ENCODE results near the gene ANKRA2. TPM values are rescaled to one million over a fixed set of nuclear protein-coding genes. Genes with fewer than 3 reads are reported as not detected.

Gene ANKRA2
- total RNA-seq, 1 donor = 19.9 TPM

GRCh38 chr5:73587923-73588322 lies 22.5 kb upstream of the ANKRA2 start:
- no peak for TF ChIP-seq CTCF (IDR thresholded peaks at IDR 0.05; ENCODE audit: insufficient read depth, low read depth, low read length)
- H3K4me3 ChIP-seq (ENCODE audit: low read depth, low read length) = no peak overlapping the region
- DNase-seq (ENCODE audit: low read depth) = no peak

GRCh38 chr5:73582285-73583145 lies 17.1 kb upstream of the ANKRA2 start:
- no peak for TF ChIP-seq CTCF (IDR thresholded peaks at IDR 0.05; ENCODE audit: insufficient read depth, low read depth, low read length)
- DNase-seq (ENCODE audit: low read depth) = no peak
- H3K4me3 ChIP-seq (ENCODE audit: low read depth, low read length) = no peak overlapping the region

- no peak for TF ChIP-seq CTCF (IDR thresholded peaks at IDR 0.05; ENCODE audit: insufficient read depth, low read depth, low read length)
- H3K4me3 ChIP-seq (ENCODE audit: low read depth, low read length) = peak overlapping the region; percentile 94
- DNase-seq (ENCODE audit: low read depth) = no peak
These were observed 619 bp upstream of the ANKRA2 start for GRCh38 chr5:73565969-73566547.

GRCh38 chr5:73564675-73565074 lies 764 bp downstream of the ANKRA2 start:
- DNase-seq (ENCODE audit: low read depth) = peak; percentile 39
- H3K4me3 ChIP-seq (ENCODE audit: low read depth, low read length) = peak overlapping the region; percentile 94
- no peak for TF ChIP-seq CTCF (IDR thresholded peaks at IDR 0.05; ENCODE audit: insufficient read depth, low read depth, low read length)

- peak overlapping the region; percentile 94 for H3K4me3 ChIP-seq (ENCODE audit: low read depth, low read length)
- TF ChIP-seq CTCF (IDR thresholded peaks at IDR 0.05; ENCODE audit: insufficient read depth, low read depth, low read length) = no peak
- DNase-seq (ENCODE audit: low read depth) = peak; percentile 14
These were observed 1.4 kb downstream of the ANKRA2 start for GRCh38 chr5:73564018-73564417.

GRCh38 chr5:73558950-73559349 lies 6.5 kb downstream of the ANKRA2 start:
- TF ChIP-seq CTCF (IDR thresholded peaks at IDR 0.05; ENCODE audit: insufficient read depth, low read depth, low read length) = no peak
- H3K4me3 ChIP-seq (ENCODE audit: low read depth, low read length) = no peak overlapping the region
- DNase-seq (ENCODE audit: low read depth) = no peak

Measured in fibroblast of villous mesenchyme (primary cell).